Fibroblast of villous mesenchyme (primary cell): ENCODE results near the gene INAFM2. TPM values are rescaled to one million over a fixed set of nuclear protein-coding genes. Genes with fewer than 3 reads are reported as not detected.

Experiments
- DNase-seq: peaks from one replicate; pipeline ENCODE4 v3.0.0-alpha.2; 2010; ENCODE audit warnings: low read depth
- H3K4me3 ChIP-seq: 2 replicates; pipeline ENCODE4 v1.5.1; 2011; ENCODE audit warnings: low read depth, mild to moderate bottlenecking, low read length
- total RNA-seq: library from RNA; depleted of rRNA; stranded (reverse); fragments of >200 nt; gene quantifications from 2 replicates; pipeline ENCODE4 v1.2.3, GENCODE V29; 2012
- TF ChIP-seq, protein P1 (sequence below): IDR thresholded peaks from 2 replicates; pipeline ENCODE4 v1.5.1; 2012; ENCODE audit warnings: low read depth, mild to moderate bottlenecking, low read length; ENCODE audit not compliant: insufficient read depth

The INAFM2 gene
- total RNA-seq, 1 donor = 16.8 TPM

DNA sequence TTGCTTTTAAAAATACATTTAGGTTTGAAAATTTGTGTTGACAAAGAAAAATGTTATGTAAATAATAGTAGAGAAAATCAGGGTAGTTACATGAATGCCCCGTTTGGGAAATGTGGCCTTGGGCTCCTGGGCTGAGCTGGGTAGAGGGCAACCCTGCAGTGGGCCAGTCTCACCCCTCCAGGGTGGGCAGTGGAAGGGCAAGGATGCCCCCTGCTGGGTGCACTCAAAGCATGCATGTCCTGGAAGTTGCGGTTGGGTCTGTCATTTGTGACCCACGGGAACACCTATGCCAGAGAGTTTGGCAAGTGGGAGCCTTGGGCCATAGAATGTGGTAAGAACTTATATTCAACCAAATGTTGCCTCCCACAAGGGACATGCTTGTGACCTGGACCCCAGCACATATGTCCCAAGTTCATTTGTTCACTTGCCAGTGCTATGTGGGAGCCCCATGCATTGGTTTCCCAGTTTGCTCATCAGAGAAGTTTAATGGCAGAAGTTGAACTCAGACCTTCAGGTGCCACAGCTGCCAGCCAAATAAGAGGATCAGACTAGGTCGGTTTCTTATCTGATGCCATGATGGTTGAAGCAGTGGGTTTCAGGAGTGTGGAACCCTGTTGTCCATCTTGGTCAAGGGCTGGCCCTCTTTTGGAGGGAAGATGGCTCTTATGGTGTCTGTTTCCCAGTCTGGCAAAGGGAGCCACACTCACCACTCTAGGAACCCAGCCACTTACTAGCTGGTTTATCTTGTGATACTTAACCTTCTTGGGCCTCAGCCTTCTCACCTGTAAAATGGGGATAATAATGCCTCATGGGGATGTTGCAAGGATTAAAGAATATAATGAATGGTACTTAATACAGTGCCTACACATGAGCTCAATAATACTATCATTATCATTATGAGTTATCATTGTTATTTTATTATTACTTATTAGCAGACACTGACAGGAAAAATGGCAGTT is 13.2 kb upstream of the INAFM2 start:
- DNase-seq = peak; percentile 61
- TF ChIP-seq, protein P1, sequence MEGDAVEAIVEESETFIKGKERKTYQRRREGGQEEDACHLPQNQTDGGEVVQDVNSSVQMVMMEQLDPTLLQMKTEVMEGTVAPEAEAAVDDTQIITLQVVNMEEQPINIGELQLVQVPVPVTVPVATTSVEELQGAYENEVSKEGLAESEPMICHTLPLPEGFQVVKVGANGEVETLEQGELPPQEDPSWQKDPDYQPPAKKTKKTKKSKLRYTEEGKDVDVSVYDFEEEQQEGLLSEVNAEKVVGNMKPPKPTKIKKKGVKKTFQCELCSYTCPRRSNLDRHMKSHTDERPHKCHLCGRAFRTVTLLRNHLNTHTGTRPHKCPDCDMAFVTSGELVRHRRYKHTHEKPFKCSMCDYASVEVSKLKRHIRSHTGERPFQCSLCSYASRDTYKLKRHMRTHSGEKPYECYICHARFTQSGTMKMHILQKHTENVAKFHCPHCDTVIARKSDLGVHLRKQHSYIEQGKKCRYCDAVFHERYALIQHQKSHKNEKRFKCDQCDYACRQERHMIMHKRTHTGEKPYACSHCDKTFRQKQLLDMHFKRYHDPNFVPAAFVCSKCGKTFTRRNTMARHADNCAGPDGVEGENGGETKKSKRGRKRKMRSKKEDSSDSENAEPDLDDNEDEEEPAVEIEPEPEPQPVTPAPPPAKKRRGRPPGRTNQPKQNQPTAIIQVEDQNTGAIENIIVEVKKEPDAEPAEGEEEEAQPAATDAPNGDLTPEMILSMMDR = peak; percentile 77
- no peak overlapping the region for H3K4me3 ChIP-seq

- TF ChIP-seq, protein P1 = no peak
- DNase-seq = no peak
- no peak overlapping the region for H3K4me3 ChIP-seq
Measured at GRCh38 chr15:40310993-40311392, 12.5 kb upstream of the INAFM2 start.

- DNase-seq = no peak
- TF ChIP-seq, protein P1 = no peak
- no peak overlapping the region for H3K4me3 ChIP-seq
Measured at GRCh38 chr15:40312370-40313158, 10.9 kb upstream of the INAFM2 start.

DNA sequence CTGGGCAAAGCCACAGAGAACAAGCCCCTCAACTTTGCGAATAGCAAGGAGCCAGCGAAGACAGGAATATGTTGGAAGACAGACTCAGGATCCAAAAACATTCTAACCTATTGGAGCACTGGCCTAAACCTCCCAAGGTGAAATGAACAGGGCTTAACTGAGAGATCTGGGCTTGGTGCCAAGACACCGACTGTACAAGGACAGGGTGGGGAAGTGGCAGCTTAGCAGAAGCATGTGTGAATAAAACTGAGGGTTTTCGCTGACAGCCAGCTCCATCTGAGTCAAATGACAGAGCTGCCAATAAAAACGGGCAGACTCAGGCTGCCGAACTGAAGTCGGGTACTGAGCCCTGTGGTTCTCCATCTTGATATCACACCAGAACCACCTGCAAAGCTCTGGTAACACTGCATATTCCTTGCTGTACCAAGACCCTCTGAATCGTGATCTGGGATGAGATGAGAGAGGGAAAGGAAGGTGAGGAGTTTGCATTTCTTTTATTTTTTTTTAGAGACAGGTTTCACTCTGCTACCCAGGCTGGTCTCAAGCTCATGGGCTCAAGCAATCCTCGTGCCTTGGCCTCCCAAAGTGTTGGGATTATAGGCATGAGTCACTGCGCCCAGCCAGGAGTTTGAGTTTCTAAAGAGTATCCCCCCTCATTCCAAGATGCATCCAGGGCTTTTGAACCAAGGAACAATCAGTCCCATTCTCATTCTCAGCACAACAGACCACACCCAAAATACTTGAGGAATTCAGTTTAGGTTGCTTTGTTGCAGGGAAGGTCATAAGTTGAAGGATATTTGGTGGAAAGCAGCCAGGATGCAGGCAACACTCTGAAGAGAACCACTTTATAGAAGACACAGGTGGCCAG is 9.7 kb upstream of the INAFM2 start:
- no peak for DNase-seq
- H3K4me3 ChIP-seq = no peak overlapping the region
- TF ChIP-seq, protein P1 = no peak

- H3K4me3 ChIP-seq = no peak overlapping the region
- no peak for DNase-seq
Measured at GRCh38 chr15:40314723-40315276, 8.7 kb upstream of the INAFM2 start.

More at GRCh38 chr15:40314723-40315276, 8.7 kb upstream of the INAFM2 start:
- TF ChIP-seq, protein P1 = no peak
